Activated T-cell treated with anti-CD3 and anti-CD28 coated beads, Interleukin-2, amount 50 U/mL, for 24 hours (primary cell): ENCODE measurements around the gene UTP20.

Source experiments
- DNase-seq: peaks from one replicate; pipeline ENCODE4 v3.0.0-alpha.2; 2020
- H3K27ac Mint-ChIP-seq: 2 replicates; pipeline ENCODE4 v1.8.0; 2020; ENCODE audit warnings: mild to moderate bottlenecking, mixed read lengths
- H3K27me3 Mint-ChIP-seq: 2 replicates; pipeline ENCODE4 v1.8.0; 2020; ENCODE audit warnings: mixed read lengths
- H3K36me3 Mint-ChIP-seq: 2 replicates; pipeline ENCODE4 v1.8.0; 2020; ENCODE audit warnings: low read depth, mixed read lengths
- H3K4me1 Mint-ChIP-seq: 2 replicates; pipeline ENCODE4 v1.8.0; 2020; ENCODE audit warnings: low read depth, mixed read lengths
- H3K4me3 Mint-ChIP-seq: 2 replicates; pipeline ENCODE4 v1.8.0; 2020; ENCODE audit warnings: mild to moderate bottlenecking, moderate library complexity, mixed read lengths
- H3K9me3 Mint-ChIP-seq: 2 replicates; pipeline ENCODE4 v1.8.0; 2020; ENCODE audit warnings: mixed read lengths

The UTP20 gene

DNA sequence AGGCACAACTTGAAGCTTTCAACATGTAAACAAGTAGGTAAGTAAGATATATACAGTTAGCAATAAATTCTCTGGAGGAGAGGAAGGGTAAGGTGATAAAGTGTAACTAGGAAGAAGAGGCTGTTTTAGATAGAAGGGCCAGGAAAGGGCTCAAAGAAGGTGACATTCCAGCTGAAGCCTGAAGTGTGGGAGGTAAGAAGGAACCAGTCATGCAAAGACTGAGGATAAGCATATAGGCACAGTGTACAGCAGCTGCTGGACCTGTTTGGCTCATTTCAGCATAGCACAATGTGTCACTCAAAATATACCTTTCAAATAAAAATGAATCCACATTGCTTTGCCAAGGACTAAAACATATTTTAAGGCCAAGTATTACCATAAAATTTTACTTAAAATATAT, 156.2 kb downstream of the UTP20 start:
- Mint-ChIP-seq H3K27ac (no peak overlapping the region), H3K36me3 (no peaks in the 10 kb centered on the region), H3K27me3 (peaks cover 9% of the 10 kb centered on the region), H3K9me3 (no peaks in the 10 kb centered on the region), H3K4me3 (no peak overlapping the region), H3K4me1 (no peaks in the 10 kb centered on the region)
- no peak for DNase-seq
